Fibroblast of mammary gland (primary cell): ENCODE measurements around the gene MPHOSPH10.
"Not testable (repeated sequence)": the region's sequence is repeated elsewhere in the genome, so short reads cannot be mapped to it uniquely, and the experiment has no call there.

Source experiments
- DNase-seq: peaks from one replicate; pipeline ENCODE4 v3.0.0-alpha.2; 2010; ENCODE audit warnings: low read depth
- H3K4me3 ChIP-seq: 2 replicates; pipeline ENCODE4 v1.5.1; 2011; ENCODE audit warnings: low read depth, mild to moderate bottlenecking, low read length, moderate library complexity; ENCODE audit not compliant: control insufficient read depth
- TF ChIP-seq, protein P1 (sequence below): conservative IDR thresholded peaks from 2 replicates; pipeline ENCODE4 v1.5.1; 2011; ENCODE audit warnings: low read depth, low read length, inconsistent platforms; ENCODE audit not compliant: control insufficient read depth, insufficient read depth

MPHOSPH10 gene

GRCh38 chr2:71130152-71130904 is at the start of gene MPHOSPH10, which contains the start of gene MCEE:
Gene MPHOSPH10, plus strand, starts transcription at chr2:71130634. Its CDS starts 32 bp downstream, at chr2:71130666.
Gene MCEE, minus strand, starts transcription at chr2:71130229. Its CDS starts 10 bp downstream, at chr2:71130219.
- H3K4me3 ChIP-seq = peak within 1 kb of the TSS; percentile 98
- TF ChIP-seq, protein P1, sequence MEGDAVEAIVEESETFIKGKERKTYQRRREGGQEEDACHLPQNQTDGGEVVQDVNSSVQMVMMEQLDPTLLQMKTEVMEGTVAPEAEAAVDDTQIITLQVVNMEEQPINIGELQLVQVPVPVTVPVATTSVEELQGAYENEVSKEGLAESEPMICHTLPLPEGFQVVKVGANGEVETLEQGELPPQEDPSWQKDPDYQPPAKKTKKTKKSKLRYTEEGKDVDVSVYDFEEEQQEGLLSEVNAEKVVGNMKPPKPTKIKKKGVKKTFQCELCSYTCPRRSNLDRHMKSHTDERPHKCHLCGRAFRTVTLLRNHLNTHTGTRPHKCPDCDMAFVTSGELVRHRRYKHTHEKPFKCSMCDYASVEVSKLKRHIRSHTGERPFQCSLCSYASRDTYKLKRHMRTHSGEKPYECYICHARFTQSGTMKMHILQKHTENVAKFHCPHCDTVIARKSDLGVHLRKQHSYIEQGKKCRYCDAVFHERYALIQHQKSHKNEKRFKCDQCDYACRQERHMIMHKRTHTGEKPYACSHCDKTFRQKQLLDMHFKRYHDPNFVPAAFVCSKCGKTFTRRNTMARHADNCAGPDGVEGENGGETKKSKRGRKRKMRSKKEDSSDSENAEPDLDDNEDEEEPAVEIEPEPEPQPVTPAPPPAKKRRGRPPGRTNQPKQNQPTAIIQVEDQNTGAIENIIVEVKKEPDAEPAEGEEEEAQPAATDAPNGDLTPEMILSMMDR = no peak
- DNase-seq = peak; percentile 87

DNA sequence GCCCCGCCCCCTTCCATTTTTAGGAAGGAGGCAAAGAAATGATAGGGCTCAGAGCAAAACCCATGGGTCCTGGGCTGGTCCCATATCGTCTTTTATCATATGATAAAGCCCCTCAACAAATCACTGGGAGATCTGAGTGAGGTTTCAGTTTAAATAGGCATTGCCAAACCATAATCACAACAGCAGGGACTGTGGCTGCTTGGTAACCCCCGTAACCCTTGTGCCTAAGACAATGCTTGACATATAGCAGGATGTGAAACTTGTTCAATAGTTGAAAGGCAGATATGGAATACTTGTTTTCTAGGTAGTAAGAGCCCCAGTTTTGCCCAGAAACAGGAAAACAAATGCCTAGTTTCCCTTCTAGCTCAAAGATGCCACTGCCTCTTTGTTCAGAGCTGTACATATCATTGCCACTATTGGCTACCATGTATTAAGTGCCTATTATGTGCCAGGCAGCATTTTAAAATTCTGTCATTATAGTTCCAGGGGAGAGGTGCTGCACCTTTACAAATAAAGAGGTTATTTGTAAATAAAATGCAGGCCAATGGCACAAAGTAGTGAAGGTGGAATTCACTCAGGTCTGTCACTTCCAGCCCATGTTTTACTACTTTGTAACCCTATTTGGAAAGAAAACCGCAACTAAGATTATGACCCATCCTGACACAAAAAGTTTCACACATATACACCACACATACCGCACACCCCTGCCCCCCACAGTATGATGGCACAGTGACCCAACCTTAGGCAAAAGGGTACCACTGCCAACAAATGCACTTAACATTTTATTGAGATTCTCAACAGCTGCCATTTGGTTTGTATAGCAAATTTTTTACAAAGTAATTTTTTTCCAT is 47.8 kb upstream of the MPHOSPH10 start:
- TF ChIP-seq, protein P1 = no peak
- no peak overlapping the region for H3K4me3 ChIP-seq
- DNase-seq = no peak

GRCh38 chr2:71083297-71083696 is 47.1 kb upstream of the MPHOSPH10 start:
- not testable (repeated sequence) for DNase-seq, H3K4me3 ChIP-seq

DNA sequence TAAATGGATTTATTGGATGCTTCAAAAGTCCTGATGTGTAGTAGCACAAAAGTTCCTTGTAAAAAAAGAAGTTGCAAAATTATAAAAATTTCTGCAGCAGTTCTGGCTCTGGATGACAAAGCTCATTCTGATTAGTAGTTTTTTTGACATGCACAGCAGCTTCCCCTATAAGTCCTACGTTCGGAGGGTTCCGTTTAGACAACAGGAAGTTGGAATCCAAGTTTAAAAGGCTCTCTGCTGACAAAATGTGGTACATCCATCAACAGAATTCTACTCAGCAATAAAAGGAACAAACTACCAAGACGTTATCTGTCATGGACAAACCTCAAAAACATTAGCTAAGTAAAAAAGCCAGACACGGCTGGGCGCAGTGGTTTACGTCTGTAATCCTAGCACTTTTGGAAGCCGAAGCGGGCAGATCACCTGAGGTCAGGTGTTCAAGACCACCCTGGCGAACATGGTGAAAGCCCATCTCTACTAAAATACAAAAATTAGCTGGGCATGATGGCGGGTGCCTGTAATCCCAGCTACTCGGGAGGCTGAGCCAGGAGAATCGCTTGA is 46.6 kb upstream of the MPHOSPH10 start:
- H3K4me3 ChIP-seq = peak overlapping the region; percentile 12
- DNase-seq = not testable (repeated sequence)

DNA sequence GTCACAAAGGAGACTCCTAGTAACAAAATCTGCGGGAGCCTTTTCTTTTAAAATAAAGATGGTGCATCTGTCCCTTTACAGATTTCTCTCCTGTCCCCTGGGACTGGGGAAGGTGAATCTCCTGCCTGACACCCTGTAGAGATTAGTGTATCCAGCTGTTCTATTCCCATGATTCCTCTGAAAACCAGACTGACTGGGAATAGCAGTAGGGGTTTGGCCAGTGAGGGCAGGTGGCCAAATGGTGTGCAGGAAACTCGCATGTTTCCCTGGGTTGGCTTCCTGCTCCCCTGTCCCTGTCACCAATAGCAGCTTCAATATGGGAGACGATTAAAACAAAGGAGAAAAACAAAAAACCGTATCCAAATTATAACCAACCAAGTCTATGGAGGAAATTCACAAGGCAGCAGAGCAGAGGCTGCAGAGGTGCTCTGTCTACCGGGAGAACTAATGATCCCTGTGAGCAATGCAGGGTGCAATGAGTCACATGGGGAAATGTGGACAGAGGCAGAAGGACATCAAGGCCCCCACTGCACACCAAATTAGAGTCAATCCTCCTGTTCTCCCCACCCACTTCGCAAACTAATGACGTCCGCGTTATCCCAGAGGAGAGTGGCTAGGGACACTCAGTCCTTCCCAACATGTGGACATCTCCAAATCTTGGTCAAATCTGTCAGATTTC is 45.0 kb upstream of the MPHOSPH10 start:
- not testable (repeated sequence) for H3K4me3 ChIP-seq, DNase-seq

DNA sequence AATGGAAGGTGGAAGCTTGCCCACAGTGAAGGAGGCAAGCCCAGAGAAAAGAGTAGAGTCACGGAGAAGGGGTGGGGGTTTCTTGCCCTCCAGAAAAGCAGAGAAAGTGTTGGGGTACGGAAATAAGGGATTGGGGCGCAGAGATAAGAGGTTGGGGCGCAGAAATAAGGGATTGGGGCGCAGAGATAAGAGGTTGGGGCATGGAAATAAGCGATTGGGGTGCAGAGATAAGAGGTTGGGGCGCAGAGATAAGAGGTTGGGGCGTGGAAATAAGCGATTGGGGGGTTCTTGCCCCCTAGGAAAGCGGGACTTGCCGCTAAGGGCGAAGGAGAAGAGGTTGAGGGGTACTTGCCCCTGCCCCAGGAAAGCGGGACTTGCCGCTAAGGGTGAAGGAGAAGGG is 41.0 kb upstream of the MPHOSPH10 start:
- not testable (repeated sequence) for DNase-seq, H3K4me3 ChIP-seq

GRCh38 chr2:71091808-71092207 is 38.6 kb upstream of the MPHOSPH10 start:
- DNase-seq, H3K4me3 ChIP-seq: not testable (repeated sequence)

DNA sequence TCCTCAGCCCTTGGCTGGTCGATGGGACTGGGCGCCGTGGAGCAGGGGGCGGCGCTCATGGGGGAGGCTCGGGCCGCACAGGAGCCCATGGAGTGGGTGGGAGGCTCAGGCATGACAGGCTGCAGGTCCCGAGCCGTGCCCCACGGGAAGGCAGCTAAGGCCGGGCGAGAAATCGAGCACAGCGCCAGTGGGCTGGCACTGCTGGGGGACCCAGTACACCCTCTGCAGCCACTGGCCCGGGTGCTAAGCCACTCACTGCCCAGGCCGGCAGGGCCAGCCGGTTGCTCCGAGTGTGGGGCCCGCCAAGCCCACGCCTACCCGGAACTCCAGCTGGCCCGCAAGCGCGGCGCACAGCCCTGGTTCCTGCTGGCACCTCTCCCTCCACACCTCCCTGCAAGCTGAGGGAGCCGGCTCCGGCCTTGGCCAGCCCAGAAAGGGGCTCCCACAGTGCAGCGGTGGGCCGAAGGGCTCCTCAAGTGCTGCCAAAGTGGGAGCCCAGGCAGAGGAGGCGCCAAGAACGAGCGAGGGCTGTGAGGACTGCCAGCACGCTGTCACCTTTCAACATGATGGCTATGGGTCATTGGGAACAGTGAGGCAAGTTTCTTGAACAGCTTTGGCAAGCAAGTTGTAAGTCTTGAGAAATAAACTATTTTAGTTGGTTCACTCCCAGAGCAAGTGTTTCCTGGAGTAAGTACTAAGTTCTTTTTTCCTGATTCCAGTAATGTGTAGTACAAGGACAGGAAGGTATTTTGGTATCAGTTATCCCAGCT is 37.8 kb upstream of the MPHOSPH10 start:
- not testable (repeated sequence) for DNase-seq, H3K4me3 ChIP-seq

DNA sequence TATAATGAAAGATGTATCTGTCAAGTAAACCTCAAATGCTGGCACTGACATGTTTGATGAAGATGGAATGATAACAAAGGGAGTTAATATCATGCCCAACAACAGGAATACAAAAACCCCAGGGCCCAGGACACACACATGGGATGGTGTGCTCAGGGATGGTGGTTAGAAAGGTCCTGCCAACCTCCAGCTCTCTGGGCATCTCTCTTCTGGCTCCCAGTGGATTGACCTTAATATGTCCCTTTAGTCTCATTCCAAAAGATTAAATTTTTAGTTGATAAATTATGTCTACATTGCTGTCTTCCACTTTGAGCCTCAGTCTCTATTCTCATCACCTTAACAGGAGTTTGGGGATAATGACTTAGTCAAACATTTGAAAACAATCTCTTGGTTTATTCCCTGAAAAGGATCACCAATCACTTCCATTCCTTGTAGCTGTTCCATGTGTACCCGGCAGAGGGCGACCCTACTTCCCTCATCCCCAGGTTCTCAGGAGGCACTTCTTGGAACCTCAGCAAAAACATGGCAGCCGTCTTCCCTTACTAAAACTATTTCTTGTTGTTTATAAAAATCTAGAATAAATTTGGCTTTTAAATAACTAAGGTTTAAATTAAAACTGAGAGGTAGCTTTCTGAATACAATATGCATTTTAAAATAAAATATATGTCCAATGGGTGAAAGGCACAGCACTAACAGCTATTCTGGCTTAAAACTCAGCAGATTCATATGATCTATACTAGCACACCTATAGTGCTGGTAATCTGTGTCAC is 30.1 kb upstream of the MPHOSPH10 start:
- TF ChIP-seq, protein P1 = peak; percentile 90
- no peak overlapping the region for H3K4me3 ChIP-seq

More for the DNA sequence above, 30.1 kb upstream of the MPHOSPH10 start:
- peak; percentile 72 for DNase-seq
